ENCODE data around the gene WDR54.

- TF ChIP-seq CTCF (IDR thresholded peaks at IDR 0.05) (peak; percentile 30 to 76 (median 40)), POLR2A (IDR thresholded peaks at IDR 0.05) (peak; percentile 59)
Measured at GRCh38 chr2:74440378-74441169, 19.0 kb downstream of the WDR54 start.

Measured in transverse colon (tissue), 3 donors.